PC-3 (cell line): Measurements from ENCODE around the gene FOXL1.

ENCODE experiments used
- EZH2 ChIP-seq: fragments of 300-600 bp; sonication (generic); IDR thresholded peaks from one replicate; pipeline ENCODE4 v1.6.1; 2017; ENCODE audit warnings: antibody characterized with exemption, mild to moderate bottlenecking, low read length; ENCODE audit not compliant: unreplicated experiment
- EZH2phosphoT487 ChIP-seq: fragments of 300-600 bp; sonication (generic); IDR thresholded peaks from 2 replicates; pipeline ENCODE4 v1.6.1; 2018; ENCODE audit warnings: mild to moderate bottlenecking, antibody characterized with exemption, low read length, borderline replicate concordance
- TF ChIP-seq, protein P1 (sequence below): fragments of 300-600 bp; sonication (generic); conservative IDR thresholded peaks from 2 replicates; pipeline ENCODE4 v1.5.1; 2017; ENCODE audit warnings: antibody characterized with exemption, low read depth, mild to moderate bottlenecking, low read length

GRCh38 chr16:86584726-86585721 is 6.7 kb downstream of the FOXL1 start:
- TF ChIP-seq, protein P1, sequence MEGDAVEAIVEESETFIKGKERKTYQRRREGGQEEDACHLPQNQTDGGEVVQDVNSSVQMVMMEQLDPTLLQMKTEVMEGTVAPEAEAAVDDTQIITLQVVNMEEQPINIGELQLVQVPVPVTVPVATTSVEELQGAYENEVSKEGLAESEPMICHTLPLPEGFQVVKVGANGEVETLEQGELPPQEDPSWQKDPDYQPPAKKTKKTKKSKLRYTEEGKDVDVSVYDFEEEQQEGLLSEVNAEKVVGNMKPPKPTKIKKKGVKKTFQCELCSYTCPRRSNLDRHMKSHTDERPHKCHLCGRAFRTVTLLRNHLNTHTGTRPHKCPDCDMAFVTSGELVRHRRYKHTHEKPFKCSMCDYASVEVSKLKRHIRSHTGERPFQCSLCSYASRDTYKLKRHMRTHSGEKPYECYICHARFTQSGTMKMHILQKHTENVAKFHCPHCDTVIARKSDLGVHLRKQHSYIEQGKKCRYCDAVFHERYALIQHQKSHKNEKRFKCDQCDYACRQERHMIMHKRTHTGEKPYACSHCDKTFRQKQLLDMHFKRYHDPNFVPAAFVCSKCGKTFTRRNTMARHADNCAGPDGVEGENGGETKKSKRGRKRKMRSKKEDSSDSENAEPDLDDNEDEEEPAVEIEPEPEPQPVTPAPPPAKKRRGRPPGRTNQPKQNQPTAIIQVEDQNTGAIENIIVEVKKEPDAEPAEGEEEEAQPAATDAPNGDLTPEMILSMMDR = no peak
- no peak for TF ChIP-seq EZH2
- no peak for TF ChIP-seq EZH2phosphoT487
